ENCODE data around the gene RAD51B.

The RAD51B gene

GRCh38 chr14:68726093-68726695 lies 906.6 kb downstream of the RAD51B start:
- FAIRE-seq (no peak), DNase-seq (ENCODE audit: insufficient read length, low spot score) (no peak)
- TF ChIP-seq CTCF (IDR thresholded peaks at IDR 0.05; ENCODE audit: insufficient read depth, missing control alignments): no peak

GRCh38 chr14:68727315-68728047 lies 907.9 kb downstream of the RAD51B start:
- no peak for DNase-seq (ENCODE audit: insufficient read length, low spot score)
- no peak for FAIRE-seq
- no peak for TF ChIP-seq CTCF (IDR thresholded peaks at IDR 0.05; ENCODE audit: insufficient read depth, missing control alignments)

- no peak for TF ChIP-seq CTCF (IDR thresholded peaks at IDR 0.05; ENCODE audit: insufficient read depth, missing control alignments)
- FAIRE-seq (no peak), DNase-seq (ENCODE audit: insufficient read length, low spot score) (no peak)
These were observed 908.9 kb downstream of the RAD51B start for GRCh38 chr14:68728342-68729106.

- DNase-seq (ENCODE audit: insufficient read length, low spot score): no peak
- TF ChIP-seq CTCF (IDR thresholded peaks at IDR 0.05; ENCODE audit: insufficient read depth, missing control alignments): no peak
- FAIRE-seq: no peak
These were observed 910.0 kb downstream of the RAD51B start for GRCh38 chr14:68729556-68729955.

GRCh38 chr14:68730348-68730747 lies 910.8 kb downstream of the RAD51B start:
- TF ChIP-seq CTCF (IDR thresholded peaks at IDR 0.05; ENCODE audit: insufficient read depth, missing control alignments): no peak
- DNase-seq (ENCODE audit: insufficient read length, low spot score): no peak
- FAIRE-seq: no peak

DNA sequence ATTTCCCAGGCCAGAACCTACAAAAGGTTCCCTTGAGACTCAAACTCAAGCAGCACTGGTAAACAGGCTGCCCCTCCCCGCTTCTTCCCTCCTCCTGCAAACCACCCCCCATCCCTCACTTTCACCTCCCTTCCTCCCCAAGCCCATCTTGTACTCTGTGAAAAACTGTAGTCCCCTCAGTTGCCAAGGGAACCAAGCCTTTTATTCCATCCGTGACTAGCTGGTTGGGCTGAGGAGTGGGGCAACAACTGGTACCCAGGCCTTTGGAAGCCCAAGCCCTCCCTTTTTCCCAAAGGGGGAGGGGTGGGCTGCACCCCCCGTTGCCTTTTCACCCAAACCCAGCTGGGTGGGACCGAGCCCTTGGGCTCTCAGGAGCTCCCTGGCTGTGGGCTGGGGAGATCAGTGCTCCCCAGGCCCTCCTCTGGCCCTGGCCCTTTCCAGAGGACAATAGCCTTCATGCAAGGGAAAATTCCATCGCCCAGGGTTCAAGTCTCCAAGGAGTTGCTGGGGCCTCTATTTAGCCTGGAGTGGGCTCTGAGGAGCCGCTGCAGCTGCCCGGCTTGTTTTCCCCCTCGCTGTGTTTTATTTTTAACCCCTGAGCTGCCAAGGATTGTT lies 911.3 kb downstream of the RAD51B start:
- FAIRE-seq (no peak), DNase-seq (ENCODE audit: insufficient read length, low spot score) (no peak)
- TF ChIP-seq CTCF (IDR thresholded peaks at IDR 0.05; ENCODE audit: insufficient read depth, missing control alignments): no peak
